SJSA1 (cell line): Measurements from ENCODE around the gene QRFPR. TPM values are rescaled to one million over a fixed set of nuclear protein-coding genes. Genes with fewer than 3 reads are reported as not detected.
"Not testable (repeated sequence)": the region's sequence is repeated elsewhere in the genome, so short reads cannot be mapped to it uniquely, and the experiment has no call there.

Experiments used
- DNase-seq, 2 experiments: peaks; one replicate each; pipeline ENCODE4 v3.0.0-alpha.2; 2015 to 2020; ENCODE audit warnings: low spot score in 2 of 2, low read depth in 1 of 2
- H3K27ac ChIP-seq: fragments of 250-450 bp; sonication (Bioruptor Pico); 2 replicates; pipeline ENCODE4 v1.5.1; 2020; ENCODE audit warnings: mild to moderate bottlenecking, moderate library complexity
- H3K27me3 ChIP-seq: fragments of 250-450 bp; sonication (Bioruptor Pico); replicated peaks from 2 replicates; pipeline ENCODE4 v1.5.1; 2020; ENCODE audit warnings: mild to moderate bottlenecking, moderate library complexity
- H3K36me3 ChIP-seq: fragments of 250-450 bp; sonication (Bioruptor Pico); 2 replicates; pipeline ENCODE4 v1.5.1; 2020; ENCODE audit warnings: mild to moderate bottlenecking
- H3K4me1 ChIP-seq: fragments of 250-450 bp; sonication (Bioruptor Pico); replicated peaks from 2 replicates; pipeline ENCODE4 v1.6.1; 2021; ENCODE audit warnings: mild to moderate bottlenecking
- H3K4me3 ChIP-seq: fragments of 250-450 bp; sonication (Bioruptor Pico); 2 replicates; pipeline ENCODE4 v1.5.1; 2020; ENCODE audit warnings: mild to moderate bottlenecking
- H3K9me3 ChIP-seq: fragments of 250-450 bp; sonication (Bioruptor Pico); replicated peaks from 2 replicates; pipeline ENCODE4 v1.5.1; 2020; ENCODE audit warnings: mild to moderate bottlenecking
- total RNA-seq: library from RNA; depleted of rRNA; stranded (reverse); fragments of >200 nt; shearing (Covaris generic); gene quantifications from 2 replicates; pipeline ENCODE4 v1.2.3, GENCODE V29; 2014; rRNA removed

The QRFPR gene
- not detected in 2 replicates for total RNA-seq

DNA sequence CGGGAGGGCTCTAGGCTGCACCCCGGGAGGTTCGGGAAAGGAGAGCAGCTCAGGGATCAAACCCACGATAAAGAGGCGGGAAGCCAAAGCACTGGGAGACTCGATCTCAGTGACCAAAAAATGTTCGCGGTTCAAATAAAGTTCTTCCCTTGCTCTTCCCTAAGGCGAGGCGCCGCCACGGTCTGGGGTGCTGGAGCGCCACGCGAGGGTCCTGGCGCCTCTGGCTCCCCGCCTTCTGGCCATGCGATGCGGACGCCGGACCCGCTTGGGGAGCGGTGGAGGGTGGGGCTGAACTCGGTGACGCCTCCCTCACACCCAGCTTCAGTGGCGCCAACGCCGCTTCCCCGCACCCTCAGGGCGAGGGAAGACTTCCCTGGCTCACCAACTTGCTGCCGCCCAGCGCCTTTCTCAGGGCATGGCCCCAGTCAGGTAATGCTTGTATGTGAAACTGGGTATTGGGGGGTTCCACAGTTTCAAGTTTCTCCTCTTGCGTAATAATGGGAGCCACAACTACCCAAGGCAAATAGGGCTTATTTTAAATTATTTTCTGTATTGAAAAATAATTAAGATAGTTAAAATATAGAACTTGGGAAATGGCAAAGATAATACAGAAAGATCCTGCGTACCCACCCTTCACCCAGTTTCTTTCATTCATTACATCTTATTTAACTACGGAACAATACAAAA lies at the start of gene QRFPR:
QRFPR (minus strand) TSS at position 243 of the 687 bp plus-strand sequence. CDS start 371 bp downstream, outside the sequence.
- Histone ChIP-seq H3K9me3 (no peaks in the 10 kb centered on the region), H3K27me3 (peaks cover 37% of the 10 kb centered on the region), H3K4me3 (no peak within 1 kb of the TSS), H3K27ac (no peak within 1 kb of the TSS), H3K36me3 (no peaks in the 10 kb centered on the region), H3K4me1 (0 out of 2 replicates have a peak, but pooled peaks cover 3% of the 10 kb centered on the region)
- no peak for DNase-seq

DNA sequence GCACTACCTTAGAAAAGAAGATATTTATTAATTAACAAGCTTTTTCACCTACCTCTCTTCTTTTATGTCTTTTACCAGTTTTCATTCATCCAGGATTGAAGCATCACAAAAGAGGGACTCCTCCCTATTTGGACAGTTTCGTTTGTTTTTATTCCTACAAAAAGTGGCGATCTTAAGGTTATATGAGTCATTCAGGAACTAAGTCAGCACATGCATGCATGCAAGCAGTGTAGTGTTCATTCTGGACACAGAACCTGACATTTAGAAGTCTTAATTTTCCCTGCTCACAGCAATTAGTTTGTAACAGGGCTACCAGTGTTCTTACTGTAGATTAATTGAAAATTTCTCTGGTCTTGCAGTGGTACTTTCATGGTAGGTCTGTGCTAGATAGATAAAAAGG lies 47.9 kb upstream of the QRFPR start:
- Histone ChIP-seq H3K36me3 (no peaks in the 10 kb centered on the region), H3K27me3 (0 out of 2 replicates have a peak, but pooled peaks cover 4% of the 10 kb centered on the region), H3K9me3 (no peaks in the 10 kb centered on the region), H3K4me3 (no peak overlapping the region), H3K27ac (no peak overlapping the region), H3K4me1 (no peaks in the 10 kb centered on the region)
- no peak for DNase-seq

DNA sequence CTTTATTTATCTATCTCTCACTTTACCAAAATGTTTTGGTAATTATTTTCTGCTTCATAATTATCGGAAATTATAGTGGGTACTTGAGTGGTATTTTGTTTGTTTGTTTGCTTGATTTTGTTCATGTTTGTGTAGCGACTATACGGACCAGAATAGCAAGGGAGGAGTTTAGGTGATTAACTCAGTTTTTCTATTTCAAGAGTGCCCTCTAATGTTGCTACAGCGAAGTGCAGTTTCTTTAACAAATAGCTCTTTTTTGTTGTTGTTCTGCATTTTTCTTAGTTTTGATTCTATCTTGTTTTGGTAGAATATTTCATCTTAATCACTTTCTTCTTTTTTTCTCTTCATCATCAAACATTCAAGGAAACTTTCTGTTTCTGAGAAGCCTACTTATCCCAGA lies 40.8 kb upstream of the QRFPR start:
- Histone ChIP-seq H3K27ac (no peak overlapping the region), H3K27me3 (0 out of 2 replicates have a peak, but pooled peaks cover 4% of the 10 kb centered on the region)
- DNase-seq, result no peak

DNA sequence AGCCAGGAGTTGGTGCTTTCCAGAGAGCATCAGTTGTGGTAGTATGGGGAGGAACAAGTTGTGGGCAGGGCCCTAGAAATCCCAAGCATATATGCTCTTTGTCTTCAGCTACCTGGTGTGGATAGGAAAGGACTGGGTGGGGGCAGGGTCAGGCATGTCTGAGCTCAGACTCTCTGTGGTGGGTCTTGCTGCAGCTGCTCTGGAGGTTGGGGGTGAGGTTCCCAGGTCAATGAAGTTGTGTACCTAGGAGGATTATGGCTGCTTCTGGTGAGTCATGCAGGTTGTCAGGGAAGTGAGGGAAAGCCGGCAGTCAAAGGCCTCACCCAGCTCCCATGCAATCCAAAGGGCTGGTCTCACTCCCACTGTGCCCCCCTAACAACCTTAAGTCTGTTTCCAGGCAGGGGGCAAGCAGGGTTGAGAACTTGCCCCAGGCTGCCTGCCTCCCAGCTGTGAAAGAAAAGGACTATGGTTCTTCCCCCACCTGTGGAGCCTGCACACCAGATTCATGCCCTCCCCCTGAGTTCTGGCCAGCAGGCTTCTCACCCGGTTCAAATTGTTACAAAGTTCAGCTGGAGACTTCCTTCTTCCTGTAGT lies 30.4 kb upstream of the QRFPR start:
- no peaks in the 10 kb centered on the region for H3K36me3 ChIP-seq
- no peak for DNase-seq
- no peak overlapping the region for H3K27ac ChIP-seq
- H3K4me1 ChIP-seq, result no peaks in the 10 kb centered on the region
- H3K27me3 ChIP-seq, result no peaks in the 10 kb centered on the region
- H3K4me3 ChIP-seq, result no peak overlapping the region
- H3K9me3 ChIP-seq, result no peaks in the 10 kb centered on the region

More for the DNA sequence above, 40.8 kb upstream of the QRFPR start:
- Histone ChIP-seq H3K4me3 (no peak overlapping the region), H3K9me3 (no peaks in the 10 kb centered on the region), H3K4me1 (no peaks in the 10 kb centered on the region), H3K36me3 (no peaks in the 10 kb centered on the region)

DNA sequence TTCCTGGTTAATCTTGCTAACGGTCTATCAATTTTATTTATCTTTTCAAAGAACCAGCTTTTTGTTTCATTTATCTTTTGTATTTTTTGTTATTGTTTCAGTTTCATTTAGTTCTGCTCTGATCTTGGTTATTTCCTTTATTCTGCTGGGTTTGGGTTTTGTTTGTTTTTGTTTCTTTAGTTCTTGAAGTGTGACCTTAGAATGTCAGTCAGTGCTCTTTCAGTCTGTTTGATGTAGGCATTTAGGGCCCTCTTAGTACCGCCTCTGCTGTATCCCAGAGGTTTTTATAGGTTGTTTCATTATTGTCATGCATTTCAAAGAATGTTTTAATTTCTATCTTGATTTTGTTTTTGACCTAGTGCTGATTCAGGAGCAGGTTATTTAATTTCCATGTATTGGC lies 27.7 kb upstream of the QRFPR start:
- not testable (repeated sequence) for H3K36me3 ChIP-seq, H3K9me3 ChIP-seq, H3K4me1 ChIP-seq, H3K27me3 ChIP-seq, H3K27ac ChIP-seq, DNase-seq, H3K4me3 ChIP-seq

DNA sequence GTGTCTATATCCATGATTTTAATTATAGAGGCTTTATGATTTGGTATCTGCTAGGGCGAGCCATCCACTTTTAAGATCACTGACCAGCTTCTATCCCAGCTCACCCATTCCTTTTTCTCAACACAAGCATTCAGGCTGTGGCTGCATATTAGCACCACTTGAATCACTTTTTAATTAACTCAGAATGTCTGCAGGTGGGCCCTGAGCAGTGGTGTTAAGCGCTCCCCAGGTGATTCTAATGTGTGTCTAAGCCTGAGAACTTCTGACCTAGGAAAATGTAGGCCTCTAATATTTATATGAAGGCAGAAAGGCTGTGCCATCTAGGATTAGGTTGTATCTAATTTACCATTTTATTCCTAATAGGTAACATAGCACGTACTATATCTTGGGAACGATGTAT lies 19.8 kb upstream of the QRFPR start:
- Histone ChIP-seq H3K36me3 (no peaks in the 10 kb centered on the region), H3K9me3 (no peaks in the 10 kb centered on the region), H3K4me1 (no peaks in the 10 kb centered on the region), H3K27ac (no peak overlapping the region), H3K27me3 (no peaks in the 10 kb centered on the region), H3K4me3 (no peak overlapping the region)
- no peak for DNase-seq

DNA sequence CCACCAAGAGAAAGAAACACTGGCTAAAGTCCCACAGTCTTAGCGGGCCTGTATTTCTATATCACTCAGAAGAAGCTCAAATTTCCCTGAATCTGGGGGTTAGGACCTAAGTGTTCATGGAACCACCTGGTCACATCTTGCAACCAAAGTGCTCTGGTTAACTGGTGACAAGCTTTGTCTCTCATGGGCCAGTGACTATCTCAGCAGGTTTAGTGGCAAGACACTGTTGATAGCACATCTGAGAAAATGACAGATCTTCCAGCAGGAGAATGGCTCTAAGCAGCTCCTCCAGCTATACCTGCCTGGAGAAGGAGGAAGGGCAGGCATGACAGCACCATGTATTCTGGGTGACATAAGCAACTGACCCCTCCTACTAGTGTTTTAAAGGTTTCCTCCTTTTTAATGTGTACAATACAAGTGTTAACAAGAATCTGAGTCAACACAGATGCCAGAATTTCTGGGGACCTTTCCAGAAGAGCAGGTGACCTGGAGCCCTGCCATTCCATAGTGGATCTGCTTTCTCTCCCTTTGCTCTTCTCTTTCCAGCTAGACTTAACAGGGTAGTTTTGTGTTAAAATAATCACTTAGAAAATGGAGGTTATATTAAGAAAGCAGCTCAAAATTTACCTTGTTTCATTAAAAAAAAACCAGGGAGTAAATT lies 17.3 kb upstream of the QRFPR start:
- Histone ChIP-seq H3K27ac (no peak overlapping the region), H3K9me3 (no peaks in the 10 kb centered on the region)

DNA sequence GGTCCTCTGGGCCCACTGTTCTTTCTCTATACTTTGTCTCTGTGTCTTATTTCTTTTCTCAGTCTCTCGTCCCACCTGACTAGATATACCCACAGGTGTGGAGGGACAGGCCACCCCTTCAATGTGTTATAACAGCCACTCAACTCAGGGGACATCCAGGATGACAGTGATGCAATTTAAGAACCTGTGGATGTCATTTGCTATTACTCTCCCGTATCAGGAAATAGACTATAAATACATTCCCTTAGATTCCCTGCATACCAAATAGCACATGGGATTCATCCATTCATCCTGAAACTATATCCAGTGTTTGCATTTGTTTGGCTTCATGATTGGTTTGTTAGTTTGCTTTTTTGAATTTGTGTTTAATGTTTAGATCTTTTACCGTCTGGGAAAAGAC lies 16.6 kb upstream of the QRFPR start:
- DNase-seq, result no peak
- H3K4me1 ChIP-seq, result no peaks in the 10 kb centered on the region
- H3K27ac ChIP-seq, result no peak overlapping the region
- H3K9me3 ChIP-seq, result no peaks in the 10 kb centered on the region
- H3K36me3 ChIP-seq, result no peaks in the 10 kb centered on the region
- H3K4me3 ChIP-seq, result no peak overlapping the region
- no peaks in the 10 kb centered on the region for H3K27me3 ChIP-seq

More for the DNA sequence above, 17.3 kb upstream of the QRFPR start:
- H3K27me3 ChIP-seq, result no peaks in the 10 kb centered on the region
- no peaks in the 10 kb centered on the region for H3K36me3 ChIP-seq
- H3K4me3 ChIP-seq, result no peak overlapping the region
- H3K4me1 ChIP-seq, result no peaks in the 10 kb centered on the region
- no peak for DNase-seq

DNA sequence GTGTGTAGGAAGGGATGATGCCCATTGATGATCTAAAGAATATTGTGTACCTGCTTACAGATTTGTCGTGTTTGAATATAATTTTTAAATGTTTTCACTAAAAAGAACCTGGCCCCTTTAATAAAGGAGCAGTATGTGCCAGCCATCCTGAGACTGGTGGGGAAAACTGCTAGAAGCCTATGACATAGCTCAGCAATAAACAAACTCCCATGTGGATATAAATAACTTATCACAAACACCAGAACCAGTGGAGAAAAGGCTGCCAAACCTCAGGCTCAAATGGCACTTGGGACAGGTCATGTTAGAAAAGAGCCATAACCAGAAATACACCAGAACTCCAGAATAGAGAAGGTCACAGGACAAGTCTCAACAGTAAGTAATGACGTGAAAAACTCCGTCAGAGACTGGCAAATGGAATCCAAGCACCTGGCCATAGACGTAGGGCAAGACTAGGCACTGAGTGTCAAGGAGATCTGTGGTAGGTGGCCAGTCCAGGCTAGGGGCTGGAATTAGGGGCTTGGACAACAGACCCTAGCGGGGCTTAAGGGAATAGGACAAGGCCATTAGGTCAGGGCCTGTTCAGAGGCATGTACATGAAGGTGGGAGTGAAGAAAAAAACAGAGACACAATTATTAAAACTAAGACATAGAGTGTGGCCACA lies 11.7 kb upstream of the QRFPR start:
- Histone ChIP-seq H3K9me3 (no peaks in the 10 kb centered on the region), H3K27ac (no peak overlapping the region), H3K36me3 (no peaks in the 10 kb centered on the region), H3K4me1 (no peaks in the 10 kb centered on the region), H3K4me3 (no peak overlapping the region), H3K27me3 (no peaks in the 10 kb centered on the region)
- no peak for DNase-seq

DNA sequence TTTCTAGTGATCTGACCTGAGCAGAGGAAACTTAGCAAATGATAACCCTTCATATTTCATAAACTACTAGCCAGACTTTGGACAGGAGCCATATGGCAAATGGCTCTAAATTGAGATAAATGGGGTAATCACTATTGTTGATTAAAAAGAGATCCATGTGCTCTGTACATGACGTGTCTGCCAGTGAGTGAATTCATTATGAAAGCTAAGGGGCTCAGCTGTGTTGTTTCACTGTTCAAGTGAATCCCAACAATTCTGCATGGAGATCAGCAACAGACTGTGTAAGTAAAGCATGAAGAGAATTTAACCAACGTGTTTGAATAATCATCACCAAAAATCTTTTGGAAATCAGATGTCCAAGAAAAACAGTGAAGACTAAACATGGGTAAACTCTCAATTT lies 9.5 kb upstream of the QRFPR start:
- Histone ChIP-seq H3K9me3 (no peaks in the 10 kb centered on the region), H3K27me3 (no peaks in the 10 kb centered on the region), H3K27ac (no peak overlapping the region), H3K36me3 (no peaks in the 10 kb centered on the region), H3K4me3 (no peak overlapping the region), H3K4me1 (no peaks in the 10 kb centered on the region)
- DNase-seq, result no peak

DNA sequence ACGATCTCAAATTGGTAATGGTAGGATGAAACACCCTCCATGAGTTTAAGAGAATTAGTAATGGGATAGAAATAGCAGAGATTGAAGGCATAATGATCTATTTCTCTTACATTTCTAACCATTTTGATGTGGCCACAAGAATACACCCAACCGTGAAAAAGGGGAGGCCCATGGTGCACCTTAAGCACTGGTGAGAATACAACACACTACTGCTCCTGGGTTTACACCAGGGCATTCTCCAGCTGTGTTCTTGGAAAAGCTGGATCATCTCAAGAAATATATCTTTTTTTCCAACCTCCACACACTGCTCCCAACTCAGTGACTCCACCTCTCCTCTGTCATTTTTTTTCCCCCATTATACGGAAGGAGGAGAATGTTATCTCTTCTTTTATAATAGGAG lies 1.5 kb downstream of the QRFPR start:
- Histone ChIP-seq H3K4me3 (no peak overlapping the region), H3K36me3 (no peaks in the 10 kb centered on the region), H3K27me3 (peaks cover 39% of the 10 kb centered on the region), H3K9me3 (no peaks in the 10 kb centered on the region), H3K27ac (no peak overlapping the region), H3K4me1 (0 out of 2 replicates have a peak, but pooled peaks cover 3% of the 10 kb centered on the region)
- DNase-seq, result no peak

DNA sequence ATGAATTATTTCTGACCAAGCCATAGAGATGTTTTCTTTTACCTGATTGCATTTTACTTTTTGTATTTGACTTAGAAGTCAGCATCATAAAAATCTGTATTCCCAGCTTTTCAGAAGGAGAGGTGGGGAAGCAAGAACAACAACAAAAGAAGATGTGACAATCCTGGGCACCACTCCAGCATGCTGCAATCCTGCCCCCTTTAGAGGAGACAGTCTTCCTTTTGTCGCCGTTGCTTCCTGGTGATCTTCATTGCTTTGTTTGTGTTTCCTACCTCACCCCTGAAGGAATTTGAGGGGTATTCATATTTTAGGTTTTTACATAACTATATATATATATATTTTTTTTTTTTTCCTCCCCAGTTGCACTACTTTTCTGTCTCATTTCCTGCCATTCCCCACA lies 3.7 kb downstream of the QRFPR start:
- Histone ChIP-seq H3K36me3 (no peaks in the 10 kb centered on the region), H3K4me3 (no peak overlapping the region), H3K9me3 (no peaks in the 10 kb centered on the region), H3K27me3 (peaks cover 37% of the 10 kb centered on the region), H3K4me1 (0 out of 2 replicates have a peak, but pooled peaks cover 3% of the 10 kb centered on the region), H3K27ac (no peak overlapping the region)
- no peak for DNase-seq

DNA sequence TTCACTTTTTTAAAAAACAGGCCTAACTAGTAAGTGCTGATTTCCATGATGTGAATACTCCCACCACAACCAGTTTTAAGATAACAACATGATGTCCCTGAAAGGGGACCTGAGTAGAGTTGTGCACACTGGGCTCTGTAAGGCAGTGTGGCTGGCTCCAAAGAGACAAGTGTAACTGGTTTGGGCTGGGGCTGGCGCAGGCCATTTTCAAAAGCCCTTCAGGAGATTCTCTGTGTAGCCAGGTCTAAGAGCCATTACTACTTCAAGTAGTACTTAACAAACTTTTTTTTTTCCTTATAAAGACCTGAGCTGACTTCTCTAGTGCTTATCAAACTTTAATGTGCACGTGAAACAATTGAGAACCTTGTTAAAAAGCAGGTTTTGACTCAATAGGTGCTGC lies 4.3 kb downstream of the QRFPR start:
- no peaks in the 10 kb centered on the region for H3K9me3 ChIP-seq
- H3K36me3 ChIP-seq, result no peaks in the 10 kb centered on the region
- H3K4me3 ChIP-seq, result no peak overlapping the region
- peaks cover 32% of the 10 kb centered on the region for H3K27me3 ChIP-seq
- no peak overlapping the region for H3K27ac ChIP-seq
- no peak for DNase-seq
- 0 out of 2 replicates have a peak, but pooled peaks cover 3% of the 10 kb centered on the region for H3K4me1 ChIP-seq

DNA sequence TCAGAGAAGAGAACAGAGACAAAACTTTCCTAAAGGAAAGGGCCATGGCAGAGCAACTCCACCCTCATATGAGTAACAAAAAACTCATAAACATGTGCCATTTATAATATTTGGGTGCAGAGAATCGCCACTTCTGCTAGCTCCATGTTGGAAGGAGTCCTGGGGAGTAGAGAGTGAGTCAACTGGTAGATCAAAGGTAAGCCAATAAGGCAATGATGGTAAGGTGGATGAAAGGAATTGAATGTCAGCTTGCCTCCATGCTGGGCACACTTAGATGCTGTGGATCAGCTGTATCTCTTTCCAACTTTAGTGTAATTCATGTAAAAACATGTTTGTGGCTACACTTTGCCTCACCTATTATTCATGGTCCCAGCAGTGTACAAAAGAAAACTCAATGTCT lies 4.7 kb downstream of the QRFPR start:
- H3K36me3 ChIP-seq, result no peaks in the 10 kb centered on the region
- no peak for DNase-seq
- peaks cover 27% of the 10 kb centered on the region for H3K27me3 ChIP-seq
- no peaks in the 10 kb centered on the region for H3K9me3 ChIP-seq
- H3K4me3 ChIP-seq, result no peak overlapping the region
- no peak overlapping the region for H3K27ac ChIP-seq
- 0 out of 2 replicates have a peak, but pooled peaks cover 3% of the 10 kb centered on the region for H3K4me1 ChIP-seq
